H1 (cell line): ENCODE measurements around the gene ZNF397. TPM values are rescaled to one million over a fixed set of nuclear protein-coding genes. Genes with fewer than 3 reads are reported as not detected.

Source experiments
- CTCF ChIA-PET: fragments of 300-600 bp; sonication (Branson Sonifier 250); formaldehyde crosslinking; loops from one replicate; lab custom pipeline; 2021; ENCODE audit not compliant: partially characterized antibody; lab: Charles Lee
- POLR2A ChIA-PET: fragments of 300-600 bp; sonication (Branson Sonifier 250); formaldehyde crosslinking; loops from one replicate; lab custom pipeline; 2021; ENCODE audit warnings: inconsistent platforms; ENCODE audit not compliant: partially characterized antibody; lab: Charles Lee
- DNase-seq, 2 experiments: peaks; one replicate each; pipeline versions ENCODE4 v3.0.0 to v3.0.0-alpha.2; 2010 to 2022; ENCODE audit warnings: low spot score in 2 of 2, low read depth in 1 of 2, mixed read lengths in 1 of 2
- FAIRE-seq: peaks from 2 replicates; lab custom pipeline; 2011; peaks lifted over from hg19 to GRCh38; lab: Jason Lieb, UNC
- H2AFZ ChIP-seq: 2 replicates; pipeline ENCODE4 v1.8.1; 2012; ENCODE audit warnings: low read length, inconsistent platforms
- H2AK5ac ChIP-seq: 2 replicates; pipeline ENCODE4 v1.6.1; 2013; ENCODE audit warnings: low read depth, low read length
- H2BK120ac ChIP-seq: replicated peaks from 2 replicates; pipeline ENCODE3; 2013; ENCODE audit warnings: low read depth, low read length, inconsistent platforms
- H2BK12ac ChIP-seq: 2 replicates; pipeline ENCODE4 v1.6.1; 2013; ENCODE audit warnings: low read depth, low read length
- H2BK15ac ChIP-seq: 2 replicates; pipeline ENCODE4 v1.6.1; 2013; ENCODE audit warnings: low read length
- H2BK20ac ChIP-seq: 2 replicates; pipeline ENCODE4 v1.6.1; 2013; ENCODE audit warnings: low read length
- H2BK5ac ChIP-seq: 2 replicates; pipeline ENCODE4 v1.6.1; 2013; ENCODE audit warnings: low read depth, low read length
- H3K14ac ChIP-seq: 2 replicates; pipeline ENCODE4 v1.6.1; 2013; ENCODE audit warnings: inconsistent platforms; ENCODE audit not compliant: insufficient read length
- H3K18ac ChIP-seq: 2 replicates; pipeline ENCODE4 v1.6.1; 2013; ENCODE audit warnings: low read length; ENCODE audit errors: extremely low read depth
- H3K23ac ChIP-seq: 2 replicates; pipeline ENCODE4 v1.6.1; 2013; ENCODE audit warnings: inconsistent platforms; ENCODE audit not compliant: insufficient read length
- H3K23me2 ChIP-seq: 2 replicates; pipeline ENCODE4 v1.6.1; 2013; ENCODE audit warnings: low read depth, low read length
- H3K27ac ChIP-seq: 2 replicates; pipeline ENCODE4 v1.6.1; 2011; ENCODE audit warnings: low read depth, low read length, inconsistent platforms
- H3K27me3 ChIP-seq, 4 experiments: replicated peaks in 1 of 4; 1 replicate in 1 of 4; 2 replicates in 3 of 4; pipeline versions ENCODE4 v1.6.1 to v1.8.1; 2011 to 2013; ENCODE audit warnings: low read length in 3 of 4, mild to moderate bottlenecking in 3 of 4, inconsistent platforms in 2 of 4, mixed read lengths in 2 of 4, moderate library complexity in 1 of 4; ENCODE audit not compliant: control insufficient read depth in 3 of 4, insufficient read depth in 3 of 4; ENCODE audit errors: extremely low read depth in 1 of 4
- H3K36me3 ChIP-seq, 4 experiments: 2 replicates each; pipeline versions ENCODE4 v1.6.1 to v1.8.1; 2011 to 2013; ENCODE audit warnings: mild to moderate bottlenecking in 4 of 4, low read length in 3 of 4, moderate library complexity in 2 of 4, control low read depth in 1 of 4, inconsistent platforms in 1 of 4; ENCODE audit not compliant: insufficient read depth in 4 of 4, control insufficient read depth in 2 of 4
- H3K4ac ChIP-seq: replicated peaks from 2 replicates; pipeline ENCODE3; 2013; ENCODE audit warnings: low read length, low read depth, mixed read lengths, inconsistent platforms; ENCODE audit not compliant: insufficient read length
- H3K4me1 ChIP-seq, 4 experiments: replicated peaks in 1 of 4; 1 replicate in 1 of 4; 2 replicates in 3 of 4; pipeline versions ENCODE4 v1.6.1 to v1.8.1; 2011 to 2013; ENCODE audit warnings: low read length in 3 of 4, inconsistent platforms in 2 of 4, mixed read lengths in 1 of 4; ENCODE audit not compliant: insufficient read depth in 4 of 4, control insufficient read depth in 3 of 4
- H3K4me2 ChIP-seq, 2 experiments: 2 replicates each; pipeline versions ENCODE4 v1.6.1 to v1.8.1; 2011 to 2013; ENCODE audit warnings: low read depth in 2 of 2, low read length in 2 of 2, control low read depth in 1 of 2, inconsistent platforms in 1 of 2, mild to moderate bottlenecking in 1 of 2; ENCODE audit not compliant: insufficient read depth in 1 of 2
- H3K4me3 ChIP-seq, 4 experiments: fragments of 200-600, 300-600 bp in 1 of 4; sonication (generic), shearing (Covaris generic), sonication (Bioruptor Twin) in 1 of 4; 2 replicates each; pipeline versions ENCODE4 v1.5.1 to v1.8.1; 2011 to 2016; ENCODE audit warnings: low read length in 4 of 4, low read depth in 3 of 4, control low read depth in 2 of 4, inconsistent platforms in 2 of 4, mild to moderate bottlenecking in 2 of 4, mixed read lengths in 1 of 4, moderate library complexity in 1 of 4; ENCODE audit not compliant: insufficient read depth in 2 of 4; ENCODE audit errors: extremely low read depth in 1 of 4
- H3K56ac ChIP-seq: replicated peaks from 2 replicates; pipeline ENCODE3; 2013; ENCODE audit warnings: low read depth, mild to moderate bottlenecking, mixed read lengths, low read length, inconsistent platforms; ENCODE audit not compliant: insufficient read length
- H3K79me1 ChIP-seq: 2 replicates; pipeline ENCODE4 v1.6.1; 2013; ENCODE audit warnings: low read depth, low read length, control low read depth
- H3K79me2 ChIP-seq, 2 experiments: 2 replicates each; pipeline versions ENCODE4 v1.6.1 to v1.8.1; 2012 to 2013; ENCODE audit warnings: low read length in 2 of 2, mild to moderate bottlenecking in 2 of 2, inconsistent platforms in 1 of 2; ENCODE audit not compliant: insufficient read depth in 2 of 2, control insufficient read depth in 1 of 2
- H3K9ac ChIP-seq, 4 experiments: replicated peaks in 1 of 4; 1 replicate in 1 of 4; 2 replicates in 3 of 4; pipeline versions ENCODE4 v1.6.1 to v1.8.1; 2011 to 2013; ENCODE audit warnings: low read depth in 3 of 4, low read length in 3 of 4, control low read depth in 2 of 4, mild to moderate bottlenecking in 2 of 4, moderate library complexity in 2 of 4, inconsistent platforms in 1 of 4; ENCODE audit errors: extremely low read depth in 1 of 4
- H3K9me3 ChIP-seq, 2 experiments: 2 replicates each; pipeline versions ENCODE4 v1.6.1 to v1.8.1; 2012 to 2013; ENCODE audit warnings: mild to moderate bottlenecking in 2 of 2, moderate library complexity in 2 of 2, control low read depth in 1 of 2, inconsistent platforms in 1 of 2, low read depth in 1 of 2, low read length in 1 of 2, mixed read lengths in 1 of 2; ENCODE audit not compliant: insufficient read depth in 2 of 2
- H4K20me1 ChIP-seq, 2 experiments: replicated peaks in 1 of 2; 2 replicates each; pipeline versions ENCODE3 to v1.8.1; 2011 to 2013; ENCODE audit warnings: inconsistent platforms in 2 of 2, low read length in 2 of 2, mild to moderate bottlenecking in 1 of 2; ENCODE audit not compliant: insufficient read depth in 2 of 2, control insufficient read depth in 1 of 2
- H4K5ac ChIP-seq: 2 replicates; pipeline ENCODE4 v1.6.1; 2013; ENCODE audit warnings: low read length, low read depth, mixed read lengths, inconsistent platforms; ENCODE audit not compliant: insufficient read length
- H4K8ac ChIP-seq: 2 replicates; pipeline ENCODE4 v1.8.0; 2013; ENCODE audit warnings: mild to moderate bottlenecking, moderate library complexity, low read length, inconsistent platforms; ENCODE audit not compliant: insufficient read depth; ENCODE audit errors: extremely low read depth
- H4K91ac ChIP-seq: replicated peaks from 2 replicates; pipeline ENCODE3; 2013; ENCODE audit warnings: low read length, mixed read lengths, inconsistent platforms; ENCODE audit not compliant: insufficient read length
- HDAC2 ChIP-seq, 2 experiments: fragments of 300-600 bp in 1 of 2; sonication (generic) in 1 of 2; IDR thresholded peaks; 2 replicates each; pipeline ENCODE4 v1.6.1; 2011 to 2012; ENCODE audit warnings: low read depth in 2 of 2, low read length in 2 of 2, mild to moderate bottlenecking in 2 of 2, moderate library complexity in 2 of 2, borderline replicate concordance in 1 of 2, inconsistent platforms in 1 of 2
- POLR2A ChIP-seq, 2 experiments: IDR thresholded peaks; 1 replicate in 1 of 2; 2 replicates in 1 of 2; pipeline ENCODE4 v1.6.1; 2011; ENCODE audit warnings: low read depth in 2 of 2, low read length in 2 of 2, mild to moderate bottlenecking in 2 of 2; ENCODE audit errors: control extremely low read depth in 1 of 2
- SP2 ChIP-seq: IDR thresholded peaks from 2 replicates; pipeline ENCODE4 v1.6.1; 2012; ENCODE audit warnings: mild to moderate bottlenecking, low read length, inconsistent platforms
- WGBS, 2 experiments: shearing (Covaris generic) in 1 of 2; methylation state at CpG; one replicate each; pipeline versions ENCODE4 v1.1.6 to v1.1.7; 2013 to 2015; ENCODE audit warnings: low lambda C conversion rate in 2 of 2, mixed read lengths in 2 of 2, inconsistent platforms in 1 of 2, low coverage in 1 of 2, missing lambda C conversion rate in 1 of 2; ENCODE audit not compliant: insufficient replicate concordance in 2 of 2, insufficient coverage in 1 of 2, insufficient read length in 1 of 2; ENCODE audit errors: extremely low coverage in 1 of 2, missing lambda C conversion rate in 1 of 2; 5-methylcytosine and 5-hydroxymethylcytosine counted together
- polyA plus RNA-seq, 7 experiments: library from polyadenylated mRNA; depleted of rRNA in 3 of 7; stranded (reverse) in 5 of 7; unstranded in 2 of 7; fragments of >200 nt in 5 of 7; fragments of 200-250 nt in 2 of 7; gene quantifications; 1 replicate in 5 of 7; 2 replicates in 1 of 7; 4 replicates in 1 of 7; pipeline versions ENCODE4 v1.2.1 to v1.2.3, GENCODE V29; 2011 to 2013; ENCODE audit warnings: missing spikeins in 2 of 7, mixed read lengths in 2 of 7
- total RNA-seq: library from RNA; stranded (reverse); fragmentation: NEBNext Ultra II Directional; extraction: Animal tissue kit (Norgen Biotek cat#: 25700); gene quantifications from 2 replicates; pipeline ENCODE4 v1.2.1, GENCODE V29; 2021
- TF ChIP-seq, protein P1 (sequence below): IDR thresholded peaks from 2 replicates; pipeline ENCODE4 v1.6.1; 2012; ENCODE audit warnings: inconsistent platforms

ZNF397 gene
- total and polyA plus RNA-seq, 2 of the 8 experiments (the other 6 are each of a cell fraction or from before 2014, with no cell fraction given), result 9.8 to 39.5 TPM

GRCh38 chr18:35267161-35267651 lies 26.4 kb downstream of the ZNF397 start:
- no peaks in the 10 kb centered on the region for H4K20me1 ChIP-seq
- H2BK120ac ChIP-seq, result no peak overlapping the region
- WGBS, 2 experiments, result 82% methylated on average over 33 of the region's 48 CpGs; no CpG with 5 or more reads in 1 of the 2 experiments
- peaks cover 0 to 14% (median 7%) of the 10 kb centered on the region in 4 experiments; a peak in 3 of 8 replicates for H3K36me3 ChIP-seq
- no peaks in the 10 kb centered on the region for H3K79me2 ChIP-seq
- no peak overlapping the region for H2BK12ac ChIP-seq
- H3K4me3 ChIP-seq, result peak overlapping the region in 3 of 4 experiments; percentile 17 to 36 (median 36); a peak in 4 of 8 replicates
- no peak overlapping the region for H3K23ac ChIP-seq
- peaks cover 0 to 17% of the 10 kb centered on the region in 2 experiments; a peak in 2 of 4 replicates for H3K9me3 ChIP-seq
- no peak overlapping the region for H3K27ac ChIP-seq
- H4K5ac ChIP-seq, result no peak overlapping the region
- no peaks in the 10 kb centered on the region; a peak in 1 of 7 replicates for H3K4me1 ChIP-seq
- H3K56ac ChIP-seq, result no peak overlapping the region
- no peak for DNase-seq
- FAIRE-seq, result no peak
- no peak overlapping the region for H2AK5ac ChIP-seq
- ChIA-PET POLR2A (interaction anchor here (0.7 to 3.9 kb wide), 13 partner anchors 11 to 326 kb away, joined by 3 to 53 read pairs (median 4); partner anchors contain the start of genes ZNF397 and ZSCAN30), CTCF (interaction anchor here (1.0 to 2.5 kb wide), 5 partner anchors 10 to 194 kb away, joined by 3 to 11 read pairs (median 4); partner anchors contain the start of gene ZSCAN30)
- TF ChIP-seq HDAC2 (IDR thresholded peaks at IDR 0.05; ENCODE audit: borderline replicate concordance in 1 of 2, low read depth in 2 of 2, low read length in 2 of 2) (no peak), SP2 (peak; percentile 38), POLR2A (IDR thresholded peaks at IDR 0.05; ENCODE audit: control extremely low read depth in 1 of 2, low read depth in 2 of 2, low read length in 2 of 2) (no peak)
- TF ChIP-seq, protein P1, sequence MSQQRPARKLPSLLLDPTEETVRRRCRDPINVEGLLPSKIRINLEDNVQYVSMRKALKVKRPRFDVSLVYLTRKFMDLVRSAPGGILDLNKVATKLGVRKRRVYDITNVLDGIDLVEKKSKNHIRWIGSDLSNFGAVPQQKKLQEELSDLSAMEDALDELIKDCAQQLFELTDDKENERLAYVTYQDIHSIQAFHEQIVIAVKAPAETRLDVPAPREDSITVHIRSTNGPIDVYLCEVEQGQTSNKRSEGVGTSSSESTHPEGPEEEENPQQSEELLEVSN, result peak; percentile 72; the same call in 1 of the 2 replicates
- peak overlapping the region in 1 of 4 experiments; percentile 50; a peak in 1 of 7 replicates for H3K9ac ChIP-seq
- H3K4ac ChIP-seq, result no peak overlapping the region
- H3K18ac ChIP-seq, result no peak overlapping the region
- H4K91ac ChIP-seq, result no peak overlapping the region
- H4K8ac ChIP-seq, result peak overlapping the region; percentile 93; the same call in 1 of the 2 replicates
- no peaks in the 10 kb centered on the region for H3K27me3 ChIP-seq
- no peak overlapping the region for H2BK20ac ChIP-seq
- no peak overlapping the region for H3K14ac ChIP-seq
- H3K23me2 ChIP-seq, result no peaks in the 10 kb centered on the region
- no peak overlapping the region for H2AFZ ChIP-seq
- peak overlapping the region in 1 of 2 experiments; percentile 59; a peak in 2 of 4 replicates for H3K4me2 ChIP-seq
- H2BK5ac ChIP-seq, result no peak overlapping the region
- H3K79me1 ChIP-seq, result no peaks in the 10 kb centered on the region
- no peak overlapping the region for H2BK15ac ChIP-seq
